Measurements from ENCODE around the gene CIAO1.
"Not testable (repeated sequence)": the region's sequence is repeated elsewhere in the genome, so short reads cannot be mapped to it uniquely, and the experiment has no call there.

CIAO1 gene

GRCh38 chr2:96248624-96249023 lies 17.4 kb upstream of the CIAO1 start:
- DNase-seq (ENCODE audit: low read depth, low spot score), result no peak
- H3K27ac ChIP-seq, result no peak overlapping the region

DNA sequence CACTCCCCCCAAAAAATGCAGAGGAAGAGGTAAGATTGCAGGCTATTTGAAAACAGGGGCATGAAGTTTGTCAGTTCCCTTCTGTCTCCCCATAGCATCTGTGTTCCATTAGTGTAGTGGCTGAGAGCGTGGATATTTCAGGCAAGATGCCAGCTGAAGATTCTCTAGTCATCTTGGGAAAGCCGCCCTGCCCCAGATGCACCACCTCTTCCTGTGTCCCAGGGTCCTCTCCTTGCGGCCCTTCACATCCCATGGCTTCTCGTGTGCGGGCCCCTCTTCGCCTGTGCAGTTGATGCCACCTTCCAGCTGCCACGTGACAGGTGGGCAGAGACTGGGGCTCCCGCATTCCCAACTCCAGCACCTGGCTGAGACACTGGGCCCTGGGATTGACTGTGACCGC lies 16.4 kb upstream of the CIAO1 start:
- H3K27ac ChIP-seq, result no peak overlapping the region
- no peak for DNase-seq (ENCODE audit: low read depth, low spot score)

DNA sequence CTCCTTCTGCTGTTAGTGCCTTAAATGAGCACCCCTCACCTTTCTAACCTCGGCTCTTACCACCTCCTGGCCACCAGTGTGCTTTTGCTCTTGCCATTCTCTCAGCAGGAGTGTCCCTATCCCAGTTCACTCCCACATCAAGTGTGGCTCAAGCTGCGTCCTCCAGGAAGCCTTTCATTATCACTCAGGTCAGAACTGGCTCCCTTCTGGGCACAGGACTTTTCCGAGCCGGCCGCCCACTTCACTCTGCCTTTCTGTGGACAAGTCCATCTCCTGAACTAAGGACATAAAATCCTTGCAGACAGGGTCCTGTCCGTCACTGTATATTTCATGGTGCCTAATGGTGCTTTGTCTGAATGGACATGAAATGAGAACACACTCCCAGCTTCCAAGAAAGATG lies 15.8 kb upstream of the CIAO1 start:
- H3K27ac ChIP-seq, result no peak overlapping the region
- DNase-seq (ENCODE audit: low read depth, low spot score), result no peak

GRCh38 chr2:96251721-96252292 lies 14.2 kb upstream of the CIAO1 start:
- no peak overlapping the region for H3K27ac ChIP-seq
- DNase-seq (ENCODE audit: low read depth, low spot score), result no peak

DNA sequence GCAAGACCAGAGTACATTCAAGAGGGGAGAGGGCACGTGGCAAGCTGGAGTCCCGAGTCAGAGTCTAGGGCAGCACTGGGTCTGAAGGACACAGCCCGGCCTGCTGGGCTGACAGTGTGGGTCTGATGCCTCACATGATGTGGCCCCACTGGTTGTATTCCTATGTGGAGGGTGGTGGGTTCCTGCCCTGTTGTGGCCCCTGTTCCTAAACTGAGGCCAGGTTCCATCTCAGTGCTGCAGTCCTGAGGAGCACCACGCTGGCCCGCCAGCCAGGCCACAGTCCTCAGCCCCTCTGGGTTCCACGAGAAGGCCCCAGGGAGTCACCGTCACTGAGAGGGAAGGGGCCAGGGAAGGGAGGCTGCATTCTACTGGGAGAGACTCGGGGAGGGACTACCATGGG lies 13.5 kb upstream of the CIAO1 start:
- no peak for DNase-seq (ENCODE audit: low read depth, low spot score)
- H3K27ac ChIP-seq, result no peak overlapping the region

DNA sequence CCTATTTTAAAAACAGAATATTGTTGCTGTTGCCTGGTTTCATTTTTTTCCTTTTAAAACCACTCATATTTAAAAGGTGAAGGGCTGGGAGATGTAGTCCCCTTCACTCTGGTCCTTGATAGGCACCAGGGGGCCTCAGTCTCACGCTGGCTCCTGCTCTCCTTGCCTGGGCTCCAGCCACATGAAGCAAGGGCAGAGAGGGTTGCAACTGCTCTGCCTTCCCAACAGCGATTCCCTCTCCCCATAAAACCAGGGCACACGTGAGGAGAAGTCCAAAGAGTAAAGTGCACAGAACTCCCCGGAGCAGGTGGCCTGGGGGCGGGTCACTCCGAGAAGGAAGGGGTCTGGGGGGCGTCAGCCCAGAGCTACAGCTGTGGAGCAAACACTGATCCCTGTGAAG lies 13.0 kb upstream of the CIAO1 start:
- no peak for DNase-seq (ENCODE audit: low read depth, low spot score)
- no peak overlapping the region for H3K27ac ChIP-seq

DNA sequence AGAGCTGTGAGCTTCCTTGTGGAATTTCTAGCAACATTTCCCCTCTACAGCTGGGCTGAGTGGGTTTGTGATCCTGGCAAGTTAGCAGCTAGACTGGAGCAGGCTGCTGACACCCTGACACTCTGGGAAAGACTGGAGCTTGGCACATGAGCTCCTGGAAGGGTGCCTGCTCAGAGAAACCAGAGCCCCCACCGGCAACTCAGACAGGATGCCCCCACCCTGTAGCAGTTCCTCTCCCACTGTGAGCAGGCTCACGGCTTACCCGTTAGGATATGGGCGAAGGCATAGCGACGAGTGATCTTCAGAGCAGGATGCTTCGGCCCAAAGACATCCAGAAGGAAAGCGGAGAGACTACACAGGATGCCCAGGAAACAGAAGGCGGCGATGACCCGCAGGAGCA lies 11.5 kb upstream of the CIAO1 start:
- DNase-seq (ENCODE audit: low read depth, low spot score), result no peak
- H3K27ac ChIP-seq, result no peak overlapping the region

DNA sequence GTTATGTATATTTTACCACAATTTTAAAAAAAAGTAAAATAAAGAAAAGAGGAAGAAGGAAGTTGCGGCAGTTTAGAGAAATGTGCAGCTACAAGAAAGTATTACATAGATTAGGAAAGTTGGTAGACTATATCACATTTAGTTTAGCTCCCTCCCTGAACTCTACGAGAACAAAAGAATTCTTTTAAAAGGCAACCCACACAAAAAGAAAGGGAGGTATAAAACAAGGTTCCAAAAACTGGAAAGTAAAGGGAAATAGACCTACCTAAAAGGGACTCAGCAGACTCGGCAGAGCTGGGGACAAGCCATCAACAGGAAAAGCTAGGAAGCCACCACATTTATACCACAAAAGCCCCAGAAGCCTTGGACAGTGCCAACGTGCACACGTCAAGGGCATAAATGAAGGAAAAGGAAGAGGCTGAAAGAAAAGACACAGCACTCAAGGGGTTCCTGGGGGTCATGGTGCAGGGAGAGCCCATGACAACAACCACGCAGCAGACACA lies 9.4 kb upstream of the CIAO1 start:
- DNase-seq (ENCODE audit: low read depth, low spot score), result no peak
- no peak overlapping the region for H3K27ac ChIP-seq

DNA sequence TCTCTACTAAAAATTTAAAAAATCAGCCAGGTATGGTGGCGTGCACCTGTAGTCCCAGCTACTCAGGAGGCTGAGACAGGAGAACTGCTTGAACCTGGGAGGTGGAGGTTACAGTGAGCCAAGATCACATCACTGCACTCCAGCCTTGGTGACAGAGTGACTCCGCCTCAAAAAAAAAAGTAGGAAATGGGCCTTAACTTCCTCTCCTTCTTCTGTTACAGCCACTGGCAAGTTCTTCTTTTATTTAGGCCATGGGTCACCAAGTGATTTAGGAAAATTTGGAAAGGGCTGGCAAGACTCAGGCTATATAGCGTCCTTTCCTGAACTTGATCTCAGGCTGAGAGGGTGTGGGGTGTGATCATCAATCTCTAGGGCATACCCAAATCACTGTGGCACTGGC lies 8.3 kb upstream of the CIAO1 start:
- not testable (repeated sequence) for H3K27ac ChIP-seq; DNase-seq (ENCODE audit: low read depth, low spot score)

DNA sequence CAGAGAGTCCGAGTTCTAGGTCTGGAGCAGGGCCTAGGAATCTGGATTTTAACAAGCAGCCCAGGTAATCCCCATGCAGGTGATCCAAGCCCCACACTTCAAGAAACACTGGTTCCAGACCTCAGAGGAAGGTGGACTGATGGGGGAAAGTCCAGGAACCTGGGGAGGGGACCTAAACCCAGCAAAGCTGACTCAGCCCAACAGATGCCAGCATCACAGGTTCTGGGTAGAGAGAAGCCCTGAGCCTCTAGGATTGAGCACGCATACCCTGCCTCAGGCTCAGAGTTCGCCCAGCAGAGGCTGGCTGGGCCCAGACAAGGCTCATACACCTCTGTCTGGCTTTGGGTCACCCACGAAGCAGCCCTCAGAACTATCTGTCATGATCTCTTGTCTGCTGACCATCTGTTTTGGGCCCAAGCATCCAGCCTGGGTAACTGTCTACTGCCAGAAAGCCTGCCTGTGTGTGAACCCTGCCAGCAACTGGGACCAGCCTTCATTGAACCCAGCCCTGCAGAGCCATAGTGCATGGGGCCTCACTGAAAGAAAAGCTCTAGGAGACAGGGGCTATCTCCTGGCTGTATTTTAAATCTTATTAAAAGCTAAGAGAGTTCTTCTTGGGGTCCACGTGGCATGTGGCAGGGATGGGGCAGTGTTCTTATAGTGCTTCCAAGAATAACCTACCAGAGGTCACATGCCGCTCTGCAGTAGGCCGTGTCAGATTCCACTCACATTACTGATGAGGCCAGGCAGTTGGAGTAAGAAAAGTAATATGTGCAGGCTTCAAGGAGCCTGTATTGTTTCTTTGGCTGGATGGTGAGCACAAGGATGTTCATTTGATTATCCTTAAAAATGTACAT lies 7.6 kb upstream of the CIAO1 start:
- DNase-seq (ENCODE audit: low read depth, low spot score), result no peak
- H3K27ac ChIP-seq, result no peak overlapping the region

DNA sequence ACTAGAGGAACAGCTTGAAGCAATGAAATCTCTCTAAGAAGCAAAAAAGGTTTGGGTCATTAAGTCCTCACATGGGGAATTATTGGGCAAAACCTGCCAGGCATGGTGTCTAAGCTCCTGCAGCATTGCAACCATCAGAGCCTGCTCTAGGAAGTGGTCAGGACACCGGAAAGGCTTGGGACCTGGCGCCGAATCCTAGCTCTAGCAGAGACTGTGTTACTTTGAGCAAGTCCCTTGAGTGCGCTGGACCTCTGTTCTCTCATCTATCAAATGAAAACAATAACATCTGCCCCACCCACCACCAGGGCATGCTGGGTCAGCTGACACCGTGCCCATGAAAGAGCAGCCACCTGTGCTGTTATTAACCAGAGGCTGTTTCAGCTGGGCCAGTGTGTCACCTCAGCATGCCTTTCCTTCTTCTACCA lies 6.5 kb upstream of the CIAO1 start:
- DNase-seq (ENCODE audit: low read depth, low spot score), result no peak
- peak overlapping the region; percentile 86 for H3K27ac ChIP-seq

DNA sequence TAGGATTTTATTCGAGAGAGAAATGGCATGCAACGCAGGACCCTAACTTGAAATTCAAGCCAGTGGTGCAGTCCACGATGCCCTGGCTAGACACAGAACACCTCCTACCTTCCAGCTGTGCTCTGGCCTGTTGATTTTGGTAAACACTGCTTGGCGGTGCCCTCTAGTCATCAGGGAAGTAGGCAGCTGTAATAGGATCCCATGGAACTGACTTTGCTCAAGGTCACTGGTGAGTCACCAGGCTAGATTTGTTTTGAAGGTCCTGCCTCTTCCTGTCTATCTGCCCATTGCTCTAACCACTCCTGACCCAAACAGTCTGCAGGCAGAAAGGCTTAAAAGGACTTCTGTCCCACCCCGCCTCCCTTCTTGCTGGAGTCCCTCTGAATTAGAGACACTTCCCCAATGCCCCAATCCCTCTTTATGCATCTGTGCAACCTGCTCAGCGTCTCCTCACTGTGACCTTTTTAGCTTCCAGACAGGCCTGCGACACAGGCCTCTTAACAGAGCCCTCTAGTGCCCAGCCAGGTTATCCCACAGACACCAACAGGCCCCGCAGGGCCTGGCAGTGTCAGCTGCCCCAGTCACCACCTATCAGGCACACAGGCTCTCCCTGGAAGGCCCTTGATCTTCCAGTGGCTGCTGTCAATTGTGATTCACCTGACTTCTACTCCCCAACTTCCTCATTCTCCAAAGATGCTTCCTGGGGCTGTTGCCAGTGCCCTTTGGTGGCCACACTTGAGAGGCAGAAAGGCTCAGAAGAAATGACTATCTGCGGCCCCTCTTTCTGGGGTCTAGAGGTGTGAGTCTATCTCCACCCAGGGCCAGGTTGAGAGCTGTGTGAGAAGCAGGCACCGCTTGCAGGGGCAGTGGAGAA lies 5.4 kb upstream of the CIAO1 start:
- H3K27ac ChIP-seq, result peak overlapping the region; percentile 86
- peak; percentile 51 for DNase-seq (ENCODE audit: low read depth, low spot score)

DNA sequence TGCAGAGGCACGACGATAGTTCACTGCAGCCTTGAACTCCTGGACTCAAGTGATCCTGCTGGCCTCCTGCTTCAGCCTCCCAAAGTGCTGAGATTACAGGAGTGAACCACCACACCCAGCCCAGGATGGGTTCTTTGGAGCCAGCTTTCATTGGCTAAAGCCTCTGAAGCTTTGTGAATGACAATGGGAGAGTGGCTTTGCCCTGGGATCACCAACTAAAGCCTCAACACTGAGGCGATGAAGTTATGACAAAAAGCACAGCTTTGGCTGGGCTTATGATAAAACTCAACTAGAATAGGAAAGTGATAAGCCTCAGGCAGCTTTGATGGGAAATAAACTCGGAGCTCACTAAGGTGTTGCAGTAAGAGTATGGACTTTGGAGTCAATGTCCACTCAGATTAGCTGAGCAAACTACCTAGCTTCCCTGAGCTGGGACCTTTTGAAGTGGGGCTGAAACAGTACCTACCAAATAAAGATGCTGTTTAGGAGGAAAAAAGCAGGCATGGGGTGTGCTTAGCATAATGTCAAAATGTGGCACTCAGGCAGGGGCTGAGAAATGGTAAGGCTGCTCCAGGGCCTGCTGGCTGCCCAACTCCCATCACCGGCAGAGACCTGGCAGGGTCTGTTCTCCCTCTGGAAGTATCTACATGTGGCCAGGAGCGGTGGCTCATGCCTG lies 4.6 kb upstream of the CIAO1 start:
- DNase-seq (ENCODE audit: low read depth, low spot score), result no peak
- H3K27ac ChIP-seq, result peak overlapping the region; percentile 86

GRCh38 chr2:96262306-96262705 lies 3.7 kb upstream of the CIAO1 start:
- peak overlapping the region; percentile 86 for H3K27ac ChIP-seq
- no peak for DNase-seq (ENCODE audit: low read depth, low spot score)

DNA sequence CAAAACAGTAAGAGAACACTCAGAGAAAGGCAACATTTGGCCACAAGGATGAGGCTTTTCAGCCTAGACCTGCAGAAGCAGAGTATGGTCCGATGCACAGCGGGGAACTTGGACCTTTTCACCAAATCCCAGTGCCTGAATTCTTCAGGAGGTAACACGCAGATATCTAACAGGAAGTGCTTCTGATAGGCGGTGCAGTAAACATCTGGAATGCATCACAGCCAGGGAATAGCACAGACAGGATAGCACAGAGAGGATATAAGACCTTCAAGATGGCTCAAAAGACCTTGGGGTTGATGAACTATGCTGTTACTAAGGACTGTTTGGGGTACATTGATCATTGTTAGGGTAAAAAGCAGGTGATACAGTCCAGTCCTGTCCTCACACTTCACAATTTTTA lies 1.9 kb upstream of the CIAO1 start:
- DNase-seq (ENCODE audit: low read depth, low spot score), result no peak
- H3K27ac ChIP-seq, result no peak overlapping the region

- no peak for DNase-seq (ENCODE audit: low read depth, low spot score)
- H3K27ac ChIP-seq, result peak overlapping the region; percentile 60
Measured at GRCh38 chr2:96264656-96265348, 1.2 kb upstream of the CIAO1 start.

DNA sequence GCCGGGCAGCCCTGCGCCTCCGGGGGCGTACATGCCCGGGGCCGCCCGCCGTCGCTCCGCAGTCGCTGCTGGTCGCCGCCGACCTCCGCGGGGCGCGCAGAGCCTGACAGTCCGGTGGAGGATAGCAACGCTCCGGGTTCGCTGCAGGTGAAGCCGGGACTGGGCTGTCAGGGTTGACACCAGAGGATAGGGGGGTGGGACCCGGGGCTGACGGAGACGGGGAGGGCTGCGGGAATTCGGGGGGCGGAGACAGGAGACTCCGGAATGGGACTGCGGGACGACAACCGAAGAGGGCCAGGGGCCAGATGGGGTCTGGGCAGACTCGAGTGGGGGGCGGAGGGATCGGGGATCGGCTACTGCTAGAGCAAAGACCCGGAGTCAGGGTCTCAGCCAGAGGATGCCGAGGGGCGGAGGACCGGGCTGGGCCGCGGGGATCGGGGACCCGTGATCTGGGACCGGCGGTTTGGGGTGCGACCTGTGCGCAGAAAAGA lies 631 bp upstream of the CIAO1 start:
- DNase-seq (ENCODE audit: low read depth, low spot score), result no peak
- peak overlapping the region; percentile 60 for H3K27ac ChIP-seq

- H3K27ac ChIP-seq, result no peak overlapping the region
- DNase-seq (ENCODE audit: low read depth, low spot score), result no peak
Measured at GRCh38 chr2:96267159-96267971, 1.3 kb downstream of the CIAO1 start.

GRCh38 chr2:96271995-96272394 lies 6.0 kb downstream of the CIAO1 start:
- no peak for DNase-seq (ENCODE audit: low read depth, low spot score)
- no peak overlapping the region for H3K27ac ChIP-seq

Data from epithelial cell of prostate (primary cell).